ENCODE results near the gene CALML3.

Gene CALML3

DNA sequence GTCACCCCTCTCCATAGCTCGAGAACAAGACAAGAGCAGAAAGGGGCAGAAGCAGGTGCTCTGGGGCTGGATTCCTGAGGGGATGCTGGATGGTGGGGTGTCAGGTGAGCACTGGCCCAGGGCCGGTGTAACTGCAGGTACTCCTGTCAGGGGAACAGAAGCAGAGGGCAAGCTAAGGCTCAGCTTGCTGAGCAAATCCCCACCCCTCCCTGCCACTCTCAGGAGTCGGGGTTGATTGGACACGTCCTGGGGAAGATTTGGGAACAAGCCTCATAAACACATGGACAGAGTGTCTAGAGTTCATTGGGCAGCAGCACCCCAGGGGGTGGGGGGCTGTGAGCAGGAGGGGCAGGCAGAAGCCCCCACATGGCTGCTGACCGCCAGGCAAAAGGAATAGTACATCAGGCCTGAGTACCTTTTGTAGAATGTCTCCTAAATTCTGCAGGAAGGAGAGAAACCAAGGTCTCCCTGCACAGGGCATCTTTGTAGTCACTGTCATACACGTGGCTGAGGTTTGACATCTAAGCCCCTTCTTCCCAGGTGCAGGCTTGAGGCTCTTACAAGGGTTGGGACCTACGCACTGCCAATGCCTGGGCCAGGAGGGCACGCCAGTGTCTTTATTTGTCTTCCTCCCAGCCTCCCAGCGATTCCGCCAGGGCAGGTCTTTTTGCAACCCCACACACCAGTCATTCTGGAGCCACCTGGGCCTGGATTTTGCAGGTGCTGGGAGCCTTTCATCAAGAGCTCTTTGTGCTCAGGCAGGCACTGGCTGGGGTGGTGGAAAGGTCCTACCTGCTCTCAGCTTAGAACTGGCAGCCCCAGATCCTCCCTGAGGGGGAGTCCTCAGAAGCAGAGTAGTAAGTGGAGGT is 2.8 kb downstream of the CALML3 start:
- DNase-seq (ENCODE audit: low spot score): no peak

DNA sequence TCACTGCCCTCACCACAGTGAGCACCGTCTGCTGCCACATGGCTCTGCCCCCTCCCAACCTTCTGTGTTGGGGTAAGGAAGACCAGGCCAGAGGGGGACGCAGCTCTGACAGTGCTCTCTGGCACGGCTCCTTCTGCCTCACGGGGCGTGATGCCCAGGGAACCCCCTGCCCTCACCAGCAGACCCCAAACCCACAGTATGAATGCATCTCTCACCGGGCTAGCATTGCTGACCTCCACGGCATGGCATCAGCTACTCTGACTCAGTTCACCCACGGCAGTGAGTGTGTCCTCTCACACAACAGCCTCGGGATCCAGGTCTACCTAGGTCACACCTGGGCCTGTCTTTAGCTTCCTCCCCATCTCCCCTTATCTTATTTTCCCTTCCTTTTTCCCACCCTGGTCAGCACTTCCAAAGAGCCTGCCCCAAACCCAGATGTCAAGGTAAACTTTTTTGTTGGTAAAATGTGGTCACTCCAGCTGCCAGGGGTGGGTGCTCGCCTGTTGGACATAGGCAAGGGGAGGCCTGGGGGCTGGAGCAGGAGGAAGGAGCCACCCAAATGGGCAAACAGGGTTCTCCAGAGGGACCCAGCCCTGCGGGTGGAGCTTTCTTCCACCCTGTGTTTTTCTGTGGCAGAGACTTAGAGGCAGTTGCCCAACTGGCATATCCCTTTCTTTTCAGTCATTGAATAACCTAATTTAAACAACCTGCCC is 4.4 kb downstream of the CALML3 start:
- no peak for DNase-seq (ENCODE audit: low spot score)

DNA sequence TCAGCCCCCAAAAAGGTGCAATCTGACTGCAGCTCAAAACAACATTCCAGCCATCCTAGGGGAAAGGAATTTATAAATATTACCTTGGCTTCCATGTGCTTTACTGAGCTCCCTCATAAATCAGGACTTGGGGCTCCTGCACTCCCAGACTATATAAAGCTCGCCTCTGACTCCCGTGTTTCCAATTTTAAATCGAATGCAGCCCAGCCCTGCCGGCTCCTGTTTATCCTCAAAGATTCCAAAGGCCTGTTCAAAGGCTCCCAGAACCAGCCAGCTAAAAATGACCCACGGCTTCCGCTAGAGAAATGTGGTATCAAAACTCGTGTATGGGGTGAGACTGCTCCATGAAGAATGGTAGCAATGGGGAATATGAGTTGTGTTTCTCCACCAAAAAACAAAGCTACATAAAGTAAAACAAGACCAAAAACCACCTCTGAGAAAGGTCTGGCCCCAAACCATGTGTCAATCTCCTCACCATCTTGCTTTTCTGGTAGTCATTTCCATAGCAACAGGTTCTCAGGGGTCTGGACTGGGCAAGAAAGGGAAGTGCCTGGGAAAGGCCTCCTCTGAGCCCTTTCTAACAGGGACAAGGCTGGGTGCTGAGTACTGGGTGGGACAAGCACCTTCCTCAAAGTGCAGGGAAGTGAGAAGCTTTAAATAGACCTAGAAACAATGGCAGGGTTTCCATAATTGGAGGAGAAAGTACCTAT is 5.1 kb downstream of the CALML3 start:
- no peak for DNase-seq (ENCODE audit: low spot score)

DNA sequence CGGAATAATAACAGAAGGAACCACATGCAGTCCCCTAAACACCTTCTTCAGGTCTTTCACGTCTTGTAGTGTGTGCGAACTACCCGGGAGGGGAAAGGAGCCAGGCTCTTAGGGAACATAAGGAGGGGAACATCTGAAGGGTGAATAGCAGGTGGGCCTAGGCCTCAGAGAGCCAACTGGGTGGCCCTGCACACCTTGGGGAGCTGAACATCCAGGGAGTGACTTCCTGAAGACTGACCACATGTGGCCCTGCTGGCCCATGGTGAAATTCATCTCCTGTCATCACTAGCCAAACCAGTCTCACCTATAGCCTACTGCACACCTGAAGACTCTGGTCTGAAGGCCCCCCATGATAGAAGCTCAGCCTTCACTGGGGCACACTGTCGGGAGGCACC is 5.6 kb downstream of the CALML3 start:
- no peak for DNase-seq (ENCODE audit: low spot score)

DNA sequence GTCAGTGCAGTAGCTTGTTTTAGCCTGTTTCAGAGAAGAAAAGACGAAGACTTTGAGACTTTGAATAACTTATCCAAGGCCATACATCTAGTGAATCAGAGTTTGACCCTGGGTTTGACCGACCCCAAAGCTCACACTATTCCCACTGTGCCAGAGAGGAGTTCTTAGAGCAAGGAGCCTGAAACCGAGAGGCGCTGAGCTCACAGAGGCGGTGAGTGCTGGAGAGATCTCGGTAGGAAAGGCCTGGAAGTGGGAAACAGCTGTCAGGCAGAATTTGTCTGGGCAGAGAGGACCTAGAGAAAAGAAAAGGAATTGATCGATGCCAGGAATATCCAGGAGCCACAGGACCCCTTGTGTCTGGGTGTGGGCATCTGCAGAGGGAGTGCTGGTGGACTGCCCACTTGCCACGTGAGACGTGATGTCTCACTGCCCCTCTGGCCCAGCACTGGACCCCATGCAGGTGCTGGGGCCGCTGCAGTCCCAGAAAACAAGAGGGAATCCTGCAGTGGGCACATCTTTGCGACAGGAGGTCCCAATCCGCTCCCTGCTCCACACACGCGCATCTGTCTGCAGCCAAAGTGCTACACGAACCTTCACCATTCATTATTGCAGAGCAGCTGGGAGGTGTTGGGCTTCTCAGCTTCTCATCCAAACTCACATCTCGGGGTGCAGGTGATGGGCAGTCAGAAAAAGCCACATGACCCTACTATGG is 6.2 kb downstream of the CALML3 start:
- DNase-seq (ENCODE audit: low spot score): no peak

DNA sequence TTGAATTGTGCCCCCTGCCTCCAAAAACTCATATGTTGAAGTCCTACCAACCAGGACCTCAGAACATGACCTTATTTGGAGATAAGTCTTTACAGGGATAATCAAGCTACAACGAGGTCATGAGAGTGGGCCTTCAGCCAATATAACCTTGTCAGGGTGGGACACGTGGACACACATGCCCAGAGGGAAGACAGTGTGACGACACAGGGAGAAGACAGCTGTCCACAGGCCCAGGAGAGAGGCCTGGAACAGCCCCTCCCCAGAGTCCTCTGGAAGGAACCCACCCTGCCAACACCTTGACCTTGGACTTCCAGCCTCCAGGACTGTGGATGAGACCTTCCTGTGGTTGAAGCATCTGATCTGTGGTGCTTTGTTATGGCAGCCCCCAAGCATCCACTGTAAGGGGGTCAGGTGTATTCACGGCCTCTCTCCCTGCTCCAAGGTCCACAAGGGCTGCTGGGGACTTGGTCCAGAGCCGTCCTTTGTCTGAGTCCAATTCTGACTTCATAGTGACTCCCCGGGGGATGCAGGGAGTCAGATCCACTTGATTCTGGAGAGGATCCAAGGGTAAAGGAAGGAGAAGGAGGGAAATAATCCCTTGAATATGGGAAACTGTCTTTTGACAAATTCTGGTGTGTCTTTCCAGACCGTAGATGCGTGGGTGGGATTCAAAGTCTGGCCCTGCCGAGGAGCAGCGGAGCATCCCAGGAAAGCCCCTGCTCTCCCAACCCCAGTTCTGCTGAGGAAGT is 7.0 kb downstream of the CALML3 start:
- DNase-seq (ENCODE audit: low spot score): no peak

DNA sequence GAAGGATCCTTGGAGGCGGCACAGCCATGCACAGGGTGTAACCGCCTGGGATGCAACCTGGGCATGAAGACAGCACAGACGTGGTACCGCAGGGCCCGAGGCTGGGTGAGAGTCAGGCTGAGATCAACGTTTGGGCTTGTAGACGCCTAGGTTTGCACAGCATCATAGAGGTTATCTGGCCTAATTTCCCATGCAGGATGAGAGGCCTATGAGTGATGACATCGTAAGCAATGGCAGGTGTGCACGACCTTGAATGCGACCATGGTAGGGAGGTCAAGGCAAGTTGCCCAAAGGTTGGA is 7.5 kb downstream of the CALML3 start:
- no peak for DNase-seq (ENCODE audit: low spot score)

DNA sequence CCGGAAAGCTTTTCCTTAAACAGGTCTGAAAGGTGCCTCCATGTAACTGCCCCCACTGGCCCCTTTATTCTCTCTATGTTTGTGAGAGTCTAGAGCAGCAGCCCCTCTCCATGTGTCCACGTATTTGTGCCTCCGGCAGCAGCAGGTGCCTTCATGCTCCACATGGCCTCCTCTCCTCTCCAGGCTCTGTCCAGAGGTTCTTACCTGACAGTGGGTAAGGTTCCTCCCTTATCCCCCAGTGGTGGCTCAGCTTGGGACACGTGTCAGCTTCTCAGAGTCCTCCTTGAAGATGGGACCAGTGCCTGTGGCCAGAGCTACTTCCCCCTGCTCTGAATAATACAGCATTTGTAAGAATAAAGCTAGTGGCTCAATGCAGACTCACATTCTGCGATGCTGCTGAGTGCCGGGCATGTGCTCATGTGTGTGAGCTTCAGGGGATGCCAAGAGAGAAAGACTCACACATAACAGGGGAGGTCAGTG is 7.9 kb downstream of the CALML3 start:
- DNase-seq (ENCODE audit: low spot score): no peak

DNA sequence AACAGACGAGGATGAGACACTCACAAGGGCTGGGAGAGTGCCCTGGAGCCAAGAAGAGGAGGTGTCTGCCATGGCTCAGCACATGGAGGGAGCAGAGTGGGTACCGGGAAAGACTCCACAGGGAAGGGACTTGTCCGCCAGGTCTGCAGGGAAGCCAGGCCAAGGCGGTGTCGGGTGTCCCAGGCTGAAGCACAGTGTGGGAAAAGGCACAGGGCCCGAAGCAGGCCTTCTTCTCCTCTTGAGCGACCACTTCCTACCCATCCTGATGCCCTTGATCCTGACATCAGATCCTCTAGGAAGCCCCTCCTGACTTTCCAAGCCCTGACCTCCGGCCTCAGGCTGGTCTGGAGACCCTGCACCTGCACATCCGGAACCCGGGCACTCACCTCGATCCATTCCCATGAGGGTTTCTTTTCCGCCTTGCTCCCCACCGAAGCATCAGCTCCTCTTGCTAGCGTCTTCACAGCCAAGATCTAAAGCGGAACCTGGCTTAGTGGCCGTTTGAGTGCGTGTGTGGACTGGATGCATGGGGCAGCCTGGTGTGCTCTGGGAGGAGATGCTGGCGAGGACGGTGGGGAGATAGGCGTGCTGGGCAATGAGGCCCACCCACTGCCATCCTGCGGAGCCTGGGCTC is 8.5 kb downstream of the CALML3 start:
- no peak for DNase-seq (ENCODE audit: low spot score)

DNA sequence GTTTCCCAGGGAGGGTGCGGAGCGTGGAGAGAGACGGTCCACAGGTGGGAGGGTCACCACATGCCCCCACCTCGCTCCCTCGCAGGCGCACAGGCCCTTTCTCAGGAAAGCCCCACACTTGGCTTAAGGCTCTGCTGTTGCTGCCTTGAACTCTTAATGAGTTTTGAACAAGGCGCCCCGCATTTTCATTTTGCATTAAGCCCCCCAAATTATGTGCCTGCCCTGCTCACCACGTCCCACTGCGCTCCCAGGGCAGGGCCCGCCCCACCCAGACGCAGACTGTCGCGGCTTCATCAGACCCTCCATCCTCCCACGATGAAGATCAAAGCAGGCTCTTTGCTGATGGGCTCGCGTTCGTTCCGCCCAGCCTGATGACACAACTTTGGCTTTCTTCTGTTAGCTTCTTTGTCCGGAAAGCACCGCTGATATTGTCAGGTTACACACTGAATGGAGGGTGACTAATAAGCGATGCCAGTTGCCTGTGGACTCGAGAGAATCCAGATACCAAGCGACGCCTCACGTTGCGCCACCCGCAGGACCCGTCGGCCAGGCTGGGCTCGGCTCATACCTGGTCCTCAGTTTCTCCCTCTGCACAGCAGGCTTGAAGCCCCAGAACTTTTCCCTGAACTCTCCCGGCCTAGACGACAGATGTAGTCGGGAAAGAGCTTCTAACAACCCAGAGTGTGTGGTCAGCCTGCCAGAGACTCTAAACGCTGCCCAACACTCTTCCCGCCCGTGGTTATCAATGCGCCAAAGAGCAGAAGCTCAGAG is 9.5 kb downstream of the CALML3 start:
- no peak for DNase-seq (ENCODE audit: low spot score)

DNA sequence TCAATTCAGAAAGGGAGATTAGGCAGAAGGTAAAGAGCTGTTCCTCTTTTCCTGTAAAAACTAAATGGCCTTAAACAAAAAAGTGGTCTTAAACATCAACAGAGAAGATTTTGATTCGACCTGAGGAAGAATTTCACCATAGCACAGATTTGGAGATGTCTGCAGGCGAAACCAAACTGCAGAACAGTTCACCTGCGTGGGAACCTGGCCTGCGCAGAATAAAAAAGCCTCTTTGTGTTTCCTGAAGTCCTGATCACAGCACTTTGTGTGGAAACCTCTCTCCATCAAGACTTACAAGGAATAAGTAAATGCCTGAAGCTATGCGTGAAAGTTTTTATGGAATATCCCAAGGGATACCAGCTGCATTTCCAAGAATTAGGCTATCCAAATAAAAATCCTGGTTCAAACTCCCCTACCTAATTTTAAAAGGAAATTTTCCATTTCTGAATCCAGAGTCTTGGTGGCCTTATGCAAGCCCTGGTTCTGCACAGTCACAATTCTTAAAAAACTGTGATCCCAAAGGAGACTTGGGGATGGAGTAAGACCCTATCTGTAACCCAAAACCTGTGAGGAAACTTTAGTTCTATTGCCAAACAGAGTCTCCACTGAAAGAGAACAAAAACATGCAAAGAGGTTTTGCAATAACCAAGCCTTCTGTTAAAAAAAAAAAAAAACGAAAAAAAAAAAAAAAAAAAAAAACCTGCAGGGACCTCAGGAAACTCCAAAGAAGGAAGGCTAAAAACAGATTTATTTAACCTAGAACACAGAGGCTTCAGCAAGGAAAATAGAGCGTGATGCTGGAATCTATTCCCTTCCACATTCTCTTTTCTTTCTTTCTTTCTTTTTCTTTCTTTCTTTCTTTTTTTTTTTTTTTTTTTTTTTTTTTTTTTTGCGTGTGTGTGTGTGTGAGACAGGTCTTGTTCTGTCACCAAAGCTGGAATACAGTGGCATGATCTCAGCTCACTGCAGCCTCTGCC is 10.4 kb downstream of the CALML3 start:
- no peak for DNase-seq (ENCODE audit: low spot score)

DNA sequence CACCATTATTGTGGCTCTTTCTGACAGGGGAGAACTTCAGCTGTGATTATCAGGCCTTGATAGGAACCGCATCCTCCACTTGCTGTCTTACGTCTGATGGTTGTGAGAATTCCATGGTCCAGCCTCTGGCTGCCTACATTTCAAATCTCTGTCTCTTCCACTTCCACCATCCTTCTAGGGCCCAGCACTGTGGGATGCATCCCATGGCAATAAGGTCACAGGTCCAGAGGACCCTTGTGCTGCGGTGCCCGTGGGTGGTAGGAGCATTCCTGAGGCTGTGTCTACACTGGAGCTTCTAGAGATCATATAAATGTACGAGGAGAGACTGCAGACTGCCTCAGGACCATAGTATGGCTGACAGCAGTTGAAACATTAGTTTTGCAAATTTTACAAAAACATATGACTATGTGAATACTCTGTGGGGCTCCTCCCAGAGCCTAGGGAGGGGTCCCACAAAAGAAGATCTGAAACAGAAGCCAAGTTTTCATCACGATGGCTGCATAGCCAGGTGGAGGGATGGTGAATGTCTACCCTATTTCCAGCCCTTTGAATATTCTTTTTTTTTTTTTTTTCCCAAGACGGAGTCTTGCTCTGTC is 11.8 kb downstream of the CALML3 start:
- no peak for DNase-seq (ENCODE audit: low spot score)

DNA sequence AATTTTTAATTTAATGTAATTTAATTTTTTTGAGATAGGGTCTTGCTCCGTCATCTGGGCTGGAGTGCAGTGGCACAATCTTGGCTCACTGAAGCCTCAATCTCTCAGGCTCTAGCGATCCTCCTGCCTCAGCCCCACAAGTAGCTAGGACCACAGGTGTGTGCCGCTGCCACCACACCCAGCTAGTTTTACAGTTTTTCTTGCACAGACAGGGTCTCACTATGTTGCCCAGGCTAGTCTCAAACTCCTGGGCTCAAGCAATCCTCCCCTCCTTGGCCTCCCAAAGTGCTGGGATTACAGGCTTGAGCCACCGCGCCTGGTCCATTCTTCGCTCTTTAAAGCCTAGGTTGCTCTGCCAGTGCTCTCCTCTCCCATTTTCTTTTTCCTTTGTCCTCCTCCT is 12.9 kb downstream of the CALML3 start:
- no peak for DNase-seq (ENCODE audit: low spot score)

DNA sequence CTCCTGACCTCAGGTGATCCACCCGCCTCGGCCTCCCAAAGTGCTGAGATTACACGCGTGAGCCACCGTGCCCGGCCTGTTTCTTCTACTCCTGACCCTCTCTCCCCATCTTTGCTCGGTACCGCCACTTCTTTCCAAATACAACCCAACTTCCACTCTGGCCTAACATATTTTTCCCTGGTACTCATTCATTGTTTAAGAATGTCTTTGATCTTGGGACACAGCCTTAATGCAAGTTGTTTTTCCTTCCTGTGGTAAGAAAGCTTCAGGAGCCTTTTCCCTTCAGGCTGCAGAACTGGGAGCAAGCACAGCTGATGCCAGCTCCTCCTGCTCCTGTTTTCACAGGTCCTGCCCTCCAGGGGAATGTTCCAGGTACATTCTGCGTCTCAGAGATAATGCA is 13.7 kb downstream of the CALML3 start:
- no peak for DNase-seq (ENCODE audit: low spot score)

DNA sequence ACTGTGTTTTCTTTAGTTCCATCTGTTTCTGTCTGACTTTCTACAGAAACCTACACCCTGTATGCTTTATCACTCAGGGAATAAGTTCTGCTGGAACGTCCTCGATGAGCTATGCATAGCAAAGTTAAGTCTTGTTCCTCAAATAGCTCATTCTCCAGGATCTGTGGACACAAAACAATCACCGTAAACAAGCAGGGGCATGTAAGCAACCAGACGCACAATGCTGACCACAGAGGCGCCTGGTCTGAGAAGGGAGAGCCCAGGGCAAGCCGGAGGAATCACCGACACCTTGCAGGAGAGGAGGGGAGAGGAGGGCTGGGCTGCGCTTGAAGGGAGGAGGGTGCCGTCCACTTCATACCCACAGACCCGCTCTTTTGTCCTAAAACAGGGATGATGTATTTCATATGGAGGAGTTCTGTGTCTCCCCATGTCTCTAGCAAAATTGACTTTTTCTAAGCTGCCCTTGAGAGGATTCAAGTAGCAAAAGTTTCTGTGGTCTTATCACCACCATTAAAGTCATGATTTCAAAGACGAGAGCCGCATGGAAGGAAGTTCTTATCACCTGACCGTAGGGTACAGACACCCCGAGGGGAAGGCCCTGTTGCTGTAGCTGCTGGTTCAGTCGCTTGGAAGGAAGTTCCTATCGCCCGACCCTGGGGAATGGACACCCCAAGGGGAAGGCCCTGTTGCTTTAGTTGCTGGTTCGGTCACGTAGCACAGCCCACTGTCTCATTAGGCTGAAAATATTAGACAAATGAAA is 14.3 kb downstream of the CALML3 start:
- DNase-seq (ENCODE audit: low spot score): no peak

DNA sequence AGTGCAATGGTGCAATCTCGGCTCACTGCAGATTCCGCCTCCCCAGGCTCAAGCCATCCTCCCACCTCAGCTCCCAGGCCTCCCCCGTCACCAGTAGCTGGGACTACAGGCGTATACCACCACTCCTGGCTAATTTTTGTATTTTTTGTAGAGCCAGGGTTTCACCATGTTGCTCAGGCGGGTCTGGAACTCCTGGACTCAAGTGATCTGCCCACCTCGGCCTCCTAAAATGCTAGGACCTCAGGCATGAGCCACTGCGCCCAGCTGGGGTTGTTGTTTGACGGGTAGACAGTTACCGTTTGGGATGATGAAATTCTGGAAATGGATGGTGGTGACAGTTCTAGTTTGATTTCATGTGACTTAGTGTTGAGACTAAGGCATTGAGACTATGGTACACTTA is 15.3 kb downstream of the CALML3 start:
- no peak for DNase-seq (ENCODE audit: low spot score)

DNA sequence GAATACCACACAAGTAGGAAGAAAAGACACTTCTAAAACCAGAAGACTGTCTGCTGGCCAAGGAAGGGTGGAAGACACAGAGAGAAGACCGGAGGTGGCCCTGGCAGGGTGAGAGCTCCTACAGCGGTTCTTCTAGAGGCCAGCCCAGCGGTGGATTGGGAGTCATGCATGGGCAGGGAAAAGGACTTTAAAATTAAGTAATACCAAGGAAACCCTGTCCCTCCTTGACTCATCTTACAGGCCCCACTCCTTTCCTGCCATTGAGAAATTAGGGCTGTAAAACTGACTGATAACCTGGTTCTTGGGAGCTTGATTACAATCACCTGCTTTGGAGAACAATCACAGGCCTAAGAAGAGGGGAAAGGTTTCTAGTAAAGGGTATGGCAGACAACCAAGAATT is 16.1 kb downstream of the CALML3 start:
- no peak for DNase-seq (ENCODE audit: low spot score)

DNA sequence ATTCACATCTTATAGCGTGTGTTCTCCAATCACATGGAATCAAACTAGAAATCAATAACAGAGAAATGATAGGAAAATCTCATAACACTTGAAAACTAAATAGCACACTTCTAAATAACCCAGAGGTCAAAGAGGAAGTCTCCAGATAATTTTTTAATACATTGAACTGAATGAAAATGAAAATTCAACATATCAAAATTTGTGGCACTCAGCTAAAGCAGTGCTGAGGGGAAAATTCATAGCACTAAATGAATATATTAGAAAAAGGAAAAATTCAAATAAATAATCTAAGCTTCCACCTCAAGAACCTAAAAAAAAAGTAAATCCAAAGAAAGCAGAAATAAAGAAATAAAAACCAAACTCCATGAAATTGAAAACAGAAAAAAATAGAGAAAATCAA is 17.3 kb downstream of the CALML3 start:
- DNase-seq (ENCODE audit: low spot score): no peak

Data from hematopoietic multipotent progenitor cell treated with erythropoietin and hydrocortisone succinate and interleukin-3 and kit ligand, for 15 days (in vitro differentiated cells).